GM12875 (cell line): ENCODE data around the gene KRTAP5-5.
"Not testable (repeated sequence)": the region's sequence is repeated elsewhere in the genome, so short reads cannot be mapped to it uniquely, and the experiment has no call there.

Source experiments
- H3K4me3 ChIP-seq: one replicate; pipeline ENCODE4 v1.5.1; 2011; ENCODE audit warnings: low read depth, low read length, control low read depth
- CTCF ChIP-seq: IDR thresholded peaks from 2 replicates; pipeline ENCODE4 v1.5.1; 2011; ENCODE audit warnings: low read depth, mild to moderate bottlenecking, control low read depth, inconsistent platforms, low read length, moderate library complexity, borderline replicate concordance; ENCODE audit not compliant: insufficient read depth

KRTAP5-5 gene

GRCh38 chr11:1597331-1597993 lies 32.1 kb upstream of the KRTAP5-5 start:
- no peak overlapping the region for H3K4me3 ChIP-seq
- TF ChIP-seq CTCF = no peak

- no peak for TF ChIP-seq CTCF
- H3K4me3 ChIP-seq = no peak within 1 kb of the TSS
Measured at GRCh38 chr11:1597994-1598380, 31.6 kb upstream of the KRTAP5-5 start, which contains the start of gene KRTAP5-2. Gene KRTAP5-2, minus strand, starts transcription at chr11:1598294. Its CDS starts 44 bp downstream, at chr11:1598250.

- H3K4me3 ChIP-seq = not testable (repeated sequence)
Measured at GRCh38 chr11:1598406-1598805, 31.2 kb upstream of the KRTAP5-5 start.

GRCh38 chr11:1598816-1599215 lies 30.8 kb upstream of the KRTAP5-5 start:
- TF ChIP-seq CTCF = no peak
- H3K4me3 ChIP-seq = no peak overlapping the region

GRCh38 chr11:1600626-1601025 lies 28.9 kb upstream of the KRTAP5-5 start:
- TF ChIP-seq CTCF = no peak
- no peak overlapping the region for H3K4me3 ChIP-seq

GRCh38 chr11:1601663-1602062 lies 27.9 kb upstream of the KRTAP5-5 start:
- not testable (repeated sequence) for H3K4me3 ChIP-seq

GRCh38 chr11:1603629-1604028 lies 25.9 kb upstream of the KRTAP5-5 start:
- TF ChIP-seq CTCF = no peak

GRCh38 chr11:1604181-1604580 lies 25.4 kb upstream of the KRTAP5-5 start:
- TF ChIP-seq CTCF = no peak

More at GRCh38 chr11:1603629-1604028, 25.9 kb upstream of the KRTAP5-5 start:
- no peak overlapping the region for H3K4me3 ChIP-seq

More at GRCh38 chr11:1604181-1604580, 25.4 kb upstream of the KRTAP5-5 start:
- no peak overlapping the region for H3K4me3 ChIP-seq
